Mammary epithelial cell (primary cell): ENCODE measurements around the gene MICAL2.

Experiments
- EZH2 ChIP-seq: IDR thresholded peaks from 2 replicates; pipeline ENCODE4 v1.6.1; 2012; ENCODE audit warnings: low read length, inconsistent platforms, borderline replicate concordance
- TF ChIP-seq, protein P1 (sequence below), 2 donors: IDR thresholded peaks in 1 of 2; conservative IDR thresholded peaks in 1 of 2; 2 replicates each; pipeline ENCODE4 v1.5.1; 2011 to 2012; ENCODE audit warnings: inconsistent platforms in 2 of 2, low read length in 2 of 2, mild to moderate bottlenecking in 2 of 2, control low read depth in 1 of 2, low read depth in 1 of 2; ENCODE audit not compliant: insufficient read depth in 1 of 2; ENCODE audit errors: extremely low read depth in 1 of 2

DNA sequence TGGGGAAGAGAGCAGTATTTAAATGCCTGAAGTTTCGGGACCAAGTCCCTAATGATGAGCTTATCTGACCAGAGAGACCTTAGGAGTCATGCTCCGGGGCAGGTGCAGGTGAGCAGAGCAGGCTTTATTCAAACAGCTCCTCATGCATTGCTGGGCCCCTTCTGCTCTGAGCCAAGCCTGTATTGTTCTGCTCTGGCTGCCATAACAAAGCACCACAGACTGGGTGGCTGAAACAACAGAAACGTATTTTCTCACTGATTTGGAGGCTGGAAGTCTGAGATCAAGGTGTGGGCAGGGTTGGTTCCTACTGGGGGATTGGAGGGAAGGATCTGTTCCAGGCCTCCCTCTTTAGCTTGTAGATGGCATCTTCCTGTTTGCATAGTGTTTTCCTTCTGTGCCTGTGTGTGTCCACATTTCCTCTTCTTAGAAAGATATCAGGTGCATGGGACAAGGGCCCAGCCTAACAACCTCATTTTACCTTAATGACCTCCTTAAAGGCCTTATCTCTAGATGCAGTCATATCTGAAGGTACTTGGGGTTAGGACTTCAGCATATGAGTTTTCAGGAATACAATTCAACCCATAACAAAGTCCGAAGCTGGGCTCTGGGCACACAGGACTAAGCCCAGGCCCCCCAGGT lies 169.9 kb downstream of the MICAL2 start:
- TF ChIP-seq, protein P1, sequence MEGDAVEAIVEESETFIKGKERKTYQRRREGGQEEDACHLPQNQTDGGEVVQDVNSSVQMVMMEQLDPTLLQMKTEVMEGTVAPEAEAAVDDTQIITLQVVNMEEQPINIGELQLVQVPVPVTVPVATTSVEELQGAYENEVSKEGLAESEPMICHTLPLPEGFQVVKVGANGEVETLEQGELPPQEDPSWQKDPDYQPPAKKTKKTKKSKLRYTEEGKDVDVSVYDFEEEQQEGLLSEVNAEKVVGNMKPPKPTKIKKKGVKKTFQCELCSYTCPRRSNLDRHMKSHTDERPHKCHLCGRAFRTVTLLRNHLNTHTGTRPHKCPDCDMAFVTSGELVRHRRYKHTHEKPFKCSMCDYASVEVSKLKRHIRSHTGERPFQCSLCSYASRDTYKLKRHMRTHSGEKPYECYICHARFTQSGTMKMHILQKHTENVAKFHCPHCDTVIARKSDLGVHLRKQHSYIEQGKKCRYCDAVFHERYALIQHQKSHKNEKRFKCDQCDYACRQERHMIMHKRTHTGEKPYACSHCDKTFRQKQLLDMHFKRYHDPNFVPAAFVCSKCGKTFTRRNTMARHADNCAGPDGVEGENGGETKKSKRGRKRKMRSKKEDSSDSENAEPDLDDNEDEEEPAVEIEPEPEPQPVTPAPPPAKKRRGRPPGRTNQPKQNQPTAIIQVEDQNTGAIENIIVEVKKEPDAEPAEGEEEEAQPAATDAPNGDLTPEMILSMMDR (conservative IDR thresholded peaks at IDR 0.05 in 1 of 2, IDR thresholded peaks at IDR 0.05 in 1 of 2; ENCODE audit: extremely low read depth in 1 of 2, insufficient read depth in 1 of 2, low read depth in 1 of 2, low read length in 2 of 2), result no peak
- TF ChIP-seq EZH2, result no peak
